Measurements from ENCODE around the gene TIPARP.

TIPARP gene

DNA sequence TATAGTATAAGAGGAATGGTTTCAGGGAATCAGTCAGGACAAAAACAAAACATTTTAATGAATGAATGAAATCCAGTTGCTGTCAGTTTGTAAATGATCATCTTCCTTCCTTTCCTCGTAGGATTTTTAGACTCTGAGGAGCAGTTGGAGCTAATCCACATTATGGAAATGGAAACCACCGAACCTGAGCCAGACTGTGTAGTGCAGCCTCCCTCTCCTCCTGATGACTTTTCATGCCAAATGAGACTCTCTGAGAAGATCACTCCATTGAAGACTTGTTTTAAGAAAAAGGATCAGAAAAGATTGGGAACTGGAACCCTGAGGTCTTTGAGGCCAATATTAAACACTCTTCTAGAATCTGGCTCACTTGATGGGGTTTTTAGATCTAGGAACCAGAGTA is 3.1 kb downstream of the TIPARP start:
- TF ChIP-seq SIN3A (IDR thresholded peaks at IDR 0.05; ENCODE audit: borderline replicate concordance, insufficient read depth, low read length) (no peak), TAF1 (IDR thresholded peaks at IDR 0.05; ENCODE audit: borderline replicate concordance, insufficient read depth, low read length) (no peak), FOXP2 (optimal IDR thresholded peaks at IDR 0.05; ENCODE audit: borderline replicate concordance, extremely low read depth, extremely low read length, insufficient read depth) (no peak), POLR2AphosphoS5 (IDR thresholded peaks at IDR 0.05; ENCODE audit: low read depth, low read length) (no peak)
- TF ChIP-seq, protein P1, sequence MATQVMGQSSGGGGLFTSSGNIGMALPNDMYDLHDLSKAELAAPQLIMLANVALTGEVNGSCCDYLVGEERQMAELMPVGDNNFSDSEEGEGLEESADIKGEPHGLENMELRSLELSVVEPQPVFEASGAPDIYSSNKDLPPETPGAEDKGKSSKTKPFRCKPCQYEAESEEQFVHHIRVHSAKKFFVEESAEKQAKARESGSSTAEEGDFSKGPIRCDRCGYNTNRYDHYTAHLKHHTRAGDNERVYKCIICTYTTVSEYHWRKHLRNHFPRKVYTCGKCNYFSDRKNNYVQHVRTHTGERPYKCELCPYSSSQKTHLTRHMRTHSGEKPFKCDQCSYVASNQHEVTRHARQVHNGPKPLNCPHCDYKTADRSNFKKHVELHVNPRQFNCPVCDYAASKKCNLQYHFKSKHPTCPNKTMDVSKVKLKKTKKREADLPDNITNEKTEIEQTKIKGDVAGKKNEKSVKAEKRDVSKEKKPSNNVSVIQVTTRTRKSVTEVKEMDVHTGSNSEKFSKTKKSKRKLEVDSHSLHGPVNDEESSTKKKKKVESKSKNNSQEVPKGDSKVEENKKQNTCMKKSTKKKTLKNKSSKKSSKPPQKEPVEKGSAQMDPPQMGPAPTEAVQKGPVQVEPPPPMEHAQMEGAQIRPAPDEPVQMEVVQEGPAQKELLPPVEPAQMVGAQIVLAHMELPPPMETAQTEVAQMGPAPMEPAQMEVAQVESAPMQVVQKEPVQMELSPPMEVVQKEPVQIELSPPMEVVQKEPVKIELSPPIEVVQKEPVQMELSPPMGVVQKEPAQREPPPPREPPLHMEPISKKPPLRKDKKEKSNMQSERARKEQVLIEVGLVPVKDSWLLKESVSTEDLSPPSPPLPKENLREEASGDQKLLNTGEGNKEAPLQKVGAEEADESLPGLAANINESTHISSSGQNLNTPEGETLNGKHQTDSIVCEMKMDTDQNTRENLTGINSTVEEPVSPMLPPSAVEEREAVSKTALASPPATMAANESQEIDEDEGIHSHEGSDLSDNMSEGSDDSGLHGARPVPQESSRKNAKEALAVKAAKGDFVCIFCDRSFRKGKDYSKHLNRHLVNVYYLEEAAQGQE (IDR thresholded peaks at IDR 0.05; ENCODE audit: insufficient read depth in 1 of 2, low read depth in 2 of 2, low read length in 2 of 2): no peak

DNA sequence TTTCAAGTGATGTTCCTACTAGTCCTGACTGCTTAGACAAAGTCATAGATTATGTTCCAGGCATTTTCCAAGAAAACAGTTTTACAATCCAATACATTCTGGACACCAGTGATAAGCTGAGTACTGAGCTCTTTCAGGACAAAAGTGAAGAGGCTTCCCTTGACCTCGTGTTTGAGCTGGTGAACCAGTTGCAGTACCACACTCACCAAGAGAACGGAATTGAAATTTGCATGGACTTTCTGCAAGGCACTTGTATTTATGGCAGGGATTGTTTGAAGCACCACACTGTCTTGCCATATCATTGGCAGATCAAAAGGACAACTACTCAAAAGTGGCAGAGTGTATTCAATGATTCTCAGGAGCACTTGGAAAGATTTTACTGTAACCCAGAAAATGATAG is 3.8 kb downstream of the TIPARP start:
- TF ChIP-seq FOXP2 (optimal IDR thresholded peaks at IDR 0.05; ENCODE audit: borderline replicate concordance, extremely low read depth, extremely low read length, insufficient read depth) (no peak), TAF1 (IDR thresholded peaks at IDR 0.05; ENCODE audit: borderline replicate concordance, insufficient read depth, low read length) (no peak), POLR2AphosphoS5 (IDR thresholded peaks at IDR 0.05; ENCODE audit: low read depth, low read length) (no peak), SIN3A (IDR thresholded peaks at IDR 0.05; ENCODE audit: borderline replicate concordance, insufficient read depth, low read length) (no peak)
- TF ChIP-seq, protein P1 (IDR thresholded peaks at IDR 0.05; ENCODE audit: insufficient read depth in 1 of 2, low read depth in 2 of 2, low read length in 2 of 2): no peak

DNA sequence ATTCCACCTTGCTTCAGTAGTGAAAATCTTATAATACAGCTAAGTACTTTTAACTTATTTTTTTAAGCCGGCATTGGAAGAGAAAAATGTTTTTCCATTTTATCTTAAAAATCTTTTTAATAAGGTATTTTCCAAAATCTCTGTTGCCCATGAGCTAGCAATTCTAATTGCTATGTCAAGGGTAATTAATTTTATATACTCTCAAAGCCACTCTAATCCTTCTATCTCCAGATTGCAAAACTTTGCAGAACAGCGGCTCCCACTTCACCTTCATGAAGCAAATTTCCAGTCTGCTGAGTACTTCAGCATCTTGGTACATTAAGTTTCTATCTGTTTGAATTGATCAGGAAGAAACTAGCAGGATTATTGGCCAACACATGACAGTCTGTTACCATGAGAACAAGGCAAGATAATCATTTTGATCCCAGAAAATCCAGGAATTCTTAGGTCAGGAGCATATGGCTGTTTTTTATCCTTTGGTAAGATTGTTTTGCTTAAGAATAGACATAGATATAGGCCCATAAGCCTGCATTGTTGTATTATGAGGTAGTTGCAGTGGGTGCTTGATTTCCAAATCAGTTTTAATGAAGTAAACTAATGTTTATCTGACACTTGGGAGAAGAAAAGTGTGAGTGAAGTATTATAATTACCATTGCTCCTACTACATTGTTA is 6.0 kb downstream of the TIPARP start:
- TF ChIP-seq TAF1 (IDR thresholded peaks at IDR 0.05; ENCODE audit: borderline replicate concordance, insufficient read depth, low read length) (no peak), SIN3A (IDR thresholded peaks at IDR 0.05; ENCODE audit: borderline replicate concordance, insufficient read depth, low read length) (no peak), POLR2AphosphoS5 (IDR thresholded peaks at IDR 0.05; ENCODE audit: low read depth, low read length) (no peak), FOXP2 (optimal IDR thresholded peaks at IDR 0.05; ENCODE audit: borderline replicate concordance, extremely low read depth, extremely low read length, insufficient read depth) (no peak)
- TF ChIP-seq, protein P1 (IDR thresholded peaks at IDR 0.05; ENCODE audit: insufficient read depth in 1 of 2, low read depth in 2 of 2, low read length in 2 of 2): no peak

DNA sequence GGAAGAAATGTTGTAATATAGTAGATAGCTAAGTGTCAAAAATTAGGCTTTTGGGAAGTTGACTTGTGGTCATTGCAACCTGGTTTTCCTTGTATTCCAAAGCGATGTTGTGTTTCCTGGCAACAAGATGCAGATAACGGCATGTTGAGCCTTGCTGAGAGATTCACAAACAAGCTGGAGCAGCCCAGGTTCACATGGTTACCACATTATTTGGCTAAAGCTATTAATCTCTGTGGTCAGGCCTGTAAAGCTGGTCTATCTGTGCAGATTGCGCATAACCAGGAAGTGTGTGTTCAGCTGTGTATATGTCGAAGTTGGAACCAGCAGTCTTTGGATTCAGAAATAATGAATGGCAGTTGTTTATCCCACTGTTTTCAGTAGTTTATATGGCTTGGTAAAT is 6.6 kb downstream of the TIPARP start:
- TF ChIP-seq, protein P1 (IDR thresholded peaks at IDR 0.05; ENCODE audit: insufficient read depth in 1 of 2, low read depth in 2 of 2, low read length in 2 of 2): no peak
- no peak for TF ChIP-seq POLR2AphosphoS5 (IDR thresholded peaks at IDR 0.05; ENCODE audit: low read depth, low read length)
- TF ChIP-seq SIN3A (IDR thresholded peaks at IDR 0.05; ENCODE audit: borderline replicate concordance, insufficient read depth, low read length): no peak
- TF ChIP-seq FOXP2 (optimal IDR thresholded peaks at IDR 0.05; ENCODE audit: borderline replicate concordance, extremely low read depth, extremely low read length, insufficient read depth): no peak

Data from PFSK-1 (cell line).